Activated naive CD4-positive, alpha-beta T cell (primary cell): ENCODE data around the gene MYOCOS.

Source experiments
- DNase-seq, 4 experiments: peaks; one replicate each; lab custom pipeline; 2025; lab: John Stamatoyannopoulos, UW

MYOCOS gene

DNA sequence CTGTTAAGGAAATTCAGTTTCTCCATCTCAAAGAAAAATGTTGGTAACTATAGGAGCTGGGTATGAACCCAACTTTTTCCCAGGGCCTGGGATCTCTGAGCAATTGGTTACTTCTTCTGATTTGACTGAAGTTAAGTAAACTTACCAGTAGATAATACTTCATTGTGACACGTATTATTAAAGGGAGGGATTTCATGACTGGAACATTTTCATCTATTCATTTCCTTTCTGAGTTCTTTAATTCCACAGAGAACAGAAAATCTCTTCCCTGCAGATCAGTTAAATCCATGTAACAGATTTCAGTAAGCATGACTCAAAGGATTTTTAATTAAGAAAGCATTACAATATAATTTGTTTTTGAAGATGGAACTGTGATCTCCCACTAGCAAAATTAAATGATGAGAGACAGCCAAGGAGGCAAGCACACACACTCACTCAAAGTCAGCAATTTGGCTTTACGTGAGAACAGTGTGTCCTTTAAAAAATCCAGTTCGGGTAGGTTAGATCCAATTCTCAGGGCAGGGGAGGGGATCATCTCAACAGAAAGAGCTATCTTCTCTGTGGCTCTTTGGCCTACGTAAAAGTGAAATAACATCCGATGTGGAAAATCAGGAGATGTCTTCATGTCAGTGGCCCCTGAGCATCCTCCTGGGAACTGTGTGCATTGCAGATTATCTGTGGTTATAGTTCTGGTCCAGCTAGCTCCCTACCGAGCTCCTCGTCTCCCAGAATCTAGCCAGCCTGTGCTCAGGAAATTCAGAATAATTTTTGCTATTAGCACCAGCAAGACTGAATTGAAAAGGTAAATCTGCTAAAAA is 41.2 kb downstream of the MYOCOS start:
- DNase-seq = no peak

- DNase-seq = no peak
Observed at GRCh38 chr1:171663854-171664575, 42.0 kb downstream of the MYOCOS start.

- DNase-seq = no peak
Observed at GRCh38 chr1:171664976-171665375, 42.9 kb downstream of the MYOCOS start.

DNA sequence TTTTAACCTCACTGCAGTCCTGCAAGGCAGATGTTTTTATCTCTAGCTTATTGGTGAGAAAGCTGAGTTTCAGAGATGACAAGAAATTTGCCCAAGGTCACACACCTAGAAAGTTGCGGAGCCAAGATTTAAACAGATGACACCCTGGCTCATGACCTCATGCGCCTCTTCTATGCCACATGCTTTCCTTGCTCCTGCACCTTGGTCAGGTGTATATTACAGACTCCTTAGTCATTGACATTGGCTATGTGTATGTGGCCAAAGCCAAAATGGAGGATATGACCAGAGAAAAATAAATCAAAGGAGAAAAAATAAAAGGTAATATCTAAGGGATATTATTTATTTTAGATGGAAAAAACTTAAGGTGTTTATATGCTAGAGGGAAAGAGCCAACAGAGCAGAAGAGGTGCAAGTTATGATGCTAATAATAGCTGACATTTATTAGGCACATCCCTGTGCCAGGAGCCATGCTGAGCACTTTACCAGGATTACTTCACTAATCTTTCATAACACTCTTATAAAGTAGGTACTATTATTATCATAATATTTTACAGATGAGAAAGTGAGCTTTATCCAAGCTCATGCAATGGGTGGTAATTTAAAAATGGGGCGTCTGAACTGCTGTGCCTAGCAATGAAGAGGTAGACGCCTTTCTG is 44.2 kb downstream of the MYOCOS start:
- DNase-seq = no peak

- DNase-seq = no peak
Observed at GRCh38 chr1:171668372-171668771, 46.3 kb downstream of the MYOCOS start.

DNA sequence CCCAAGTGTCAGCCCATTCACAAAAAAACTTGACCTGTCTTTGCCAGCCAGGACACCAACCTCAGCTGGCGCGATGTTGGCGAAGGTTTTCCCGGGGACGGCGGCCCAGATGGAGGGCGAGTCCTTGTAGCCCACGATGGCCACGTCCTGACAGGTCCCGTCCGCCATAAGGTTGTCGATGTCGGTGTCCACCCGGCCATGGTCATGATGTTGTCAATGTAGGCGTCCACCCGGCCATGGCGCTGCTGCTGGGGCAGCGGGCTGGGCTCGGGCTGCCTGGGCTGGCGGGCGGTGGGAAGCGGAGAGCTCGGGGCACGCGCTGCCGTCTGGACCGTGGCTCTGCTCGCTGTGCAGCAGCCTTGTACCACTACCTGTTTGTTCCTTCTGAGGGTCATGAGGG is 48.7 kb downstream of the MYOCOS start:
- DNase-seq = no peak

- DNase-seq = no peak
Observed at GRCh38 chr1:171674431-171675405, 52.7 kb downstream of the MYOCOS start.
